OCI-LY3 (cell line): ENCODE measurements around the gene NCKAP5.

Source experiments
- CTCF ChIP-seq: fragments of 200-600, 300-600 bp; sonication (generic); IDR thresholded peaks from 2 replicates; pipeline ENCODE4 v1.5.1; 2014; ENCODE audit warnings: antibody characterized with exemption, low read length, low read depth
- EZH2phosphoT487 ChIP-seq: fragments of 200-600 bp; shearing (Covaris generic); IDR thresholded peaks from 2 replicates; pipeline ENCODE4 v1.6.1; 2018; ENCODE audit warnings: antibody characterized with exemption, mixed run types, low read depth

- TF ChIP-seq CTCF = no peak
- TF ChIP-seq EZH2phosphoT487 = no peak
Measured at GRCh38 chr2:133490411-133490980, 77.8 kb downstream of the NCKAP5 start.
